Esophagus squamous epithelium (tissue), 4 donors: ENCODE measurements around the gene LTF.

Source experiments
- POLR2A ChIP-seq, 4 donors: fragments of 450-650 bp; IDR thresholded peaks; one replicate each; pipeline ENCODE4 v1.6.1; 2017; ENCODE audit warnings: antibody characterized with exemption in 4 of 4, mild to moderate bottlenecking in 4 of 4, moderate library complexity in 3 of 4
- TF ChIP-seq, protein P1 (sequence below), 6 experiments: fragments of 450-650 bp in 4 of 6; fragments of 200-600 bp in 2 of 6; sonication (generic) in 2 of 6; IDR thresholded peaks; one replicate each; pipeline ENCODE4 v1.5.1; 2016 to 2019; ENCODE audit warnings: antibody characterized with exemption in 6 of 6, mild to moderate bottlenecking in 4 of 6, moderate library complexity in 4 of 6

GRCh38 chr3:46501702-46502101 is 37.0 kb upstream of the LTF start:
- TF ChIP-seq, protein P1, sequence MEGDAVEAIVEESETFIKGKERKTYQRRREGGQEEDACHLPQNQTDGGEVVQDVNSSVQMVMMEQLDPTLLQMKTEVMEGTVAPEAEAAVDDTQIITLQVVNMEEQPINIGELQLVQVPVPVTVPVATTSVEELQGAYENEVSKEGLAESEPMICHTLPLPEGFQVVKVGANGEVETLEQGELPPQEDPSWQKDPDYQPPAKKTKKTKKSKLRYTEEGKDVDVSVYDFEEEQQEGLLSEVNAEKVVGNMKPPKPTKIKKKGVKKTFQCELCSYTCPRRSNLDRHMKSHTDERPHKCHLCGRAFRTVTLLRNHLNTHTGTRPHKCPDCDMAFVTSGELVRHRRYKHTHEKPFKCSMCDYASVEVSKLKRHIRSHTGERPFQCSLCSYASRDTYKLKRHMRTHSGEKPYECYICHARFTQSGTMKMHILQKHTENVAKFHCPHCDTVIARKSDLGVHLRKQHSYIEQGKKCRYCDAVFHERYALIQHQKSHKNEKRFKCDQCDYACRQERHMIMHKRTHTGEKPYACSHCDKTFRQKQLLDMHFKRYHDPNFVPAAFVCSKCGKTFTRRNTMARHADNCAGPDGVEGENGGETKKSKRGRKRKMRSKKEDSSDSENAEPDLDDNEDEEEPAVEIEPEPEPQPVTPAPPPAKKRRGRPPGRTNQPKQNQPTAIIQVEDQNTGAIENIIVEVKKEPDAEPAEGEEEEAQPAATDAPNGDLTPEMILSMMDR (IDR thresholded peaks at IDR 0.05): no peak
- no peak for TF ChIP-seq POLR2A (IDR thresholded peaks at IDR 0.05)
